Hindlimb muscle (tissue), 1 donor: ENCODE measurements around the gene C10orf105. TPM values are rescaled to one million over a fixed set of nuclear protein-coding genes. Genes with fewer than 3 reads are reported as not detected.

Experiments used
- DNase-seq: peaks from one replicate; pipeline ENCODE4 v3.0.0-alpha.2; 2013
- polyA plus RNA-seq: library from polyadenylated mRNA; unstranded; fragments of 120-200 nt; gene quantifications from one replicate; pipeline ENCODE4 v1.2.1, GENCODE V29; 2013; ENCODE audit not compliant: insufficient read length

The C10orf105 gene
- 0.50 TPM for polyA plus RNA-seq

- DNase-seq: no peak
Observed at GRCh38 chr10:71719464-71720201, at the start of gene C10orf105. C10orf105 (minus strand) TSS chr10:71719778; CDS start chr10:71716337, 3,441 bp downstream.

- no peak for DNase-seq
Observed at GRCh38 chr10:71767420-71768035, 48.0 kb upstream of the C10orf105 start.

GRCh38 chr10:71766717-71767419 is 47.3 kb upstream of the C10orf105 start:
- no peak for DNase-seq

- DNase-seq: no peak
Observed at GRCh38 chr10:71765906-71766716, 46.5 kb upstream of the C10orf105 start.

GRCh38 chr10:71765176-71765904 is 45.8 kb upstream of the C10orf105 start:
- no peak for DNase-seq

GRCh38 chr10:71763352-71764127 is 44.0 kb upstream of the C10orf105 start:
- DNase-seq: no peak

- DNase-seq: no peak
Observed at GRCh38 chr10:71762324-71762723, 42.7 kb upstream of the C10orf105 start.

GRCh38 chr10:71761541-71762113 is 42.0 kb upstream of the C10orf105 start:
- DNase-seq: no peak

- no peak for DNase-seq
Observed at GRCh38 chr10:71761105-71761511, 41.5 kb upstream of the C10orf105 start.

GRCh38 chr10:71757399-71757922 is 37.9 kb upstream of the C10orf105 start:
- DNase-seq: no peak

- no peak for DNase-seq
Observed at GRCh38 chr10:71756311-71757191, 37.0 kb upstream of the C10orf105 start.

- DNase-seq: no peak
Observed at GRCh38 chr10:71755179-71755879, 35.8 kb upstream of the C10orf105 start.

- DNase-seq: no peak
Observed at GRCh38 chr10:71754562-71754961, 35.0 kb upstream of the C10orf105 start.

- no peak for DNase-seq
Observed at GRCh38 chr10:71753960-71754505, 34.5 kb upstream of the C10orf105 start.

GRCh38 chr10:71753091-71753959 is 33.7 kb upstream of the C10orf105 start:
- no peak for DNase-seq

GRCh38 chr10:71752391-71753090 is 33.0 kb upstream of the C10orf105 start:
- no peak for DNase-seq
